ENCODE data around the gene SPPL3. TPM values are rescaled to one million over a fixed set of nuclear protein-coding genes. Genes with fewer than 3 reads are reported as not detected.

Gene SPPL3
- total RNA-seq, 4 donors from 2014 or later = 5.4 to 82.7 (median 23.2) TPM

DNA sequence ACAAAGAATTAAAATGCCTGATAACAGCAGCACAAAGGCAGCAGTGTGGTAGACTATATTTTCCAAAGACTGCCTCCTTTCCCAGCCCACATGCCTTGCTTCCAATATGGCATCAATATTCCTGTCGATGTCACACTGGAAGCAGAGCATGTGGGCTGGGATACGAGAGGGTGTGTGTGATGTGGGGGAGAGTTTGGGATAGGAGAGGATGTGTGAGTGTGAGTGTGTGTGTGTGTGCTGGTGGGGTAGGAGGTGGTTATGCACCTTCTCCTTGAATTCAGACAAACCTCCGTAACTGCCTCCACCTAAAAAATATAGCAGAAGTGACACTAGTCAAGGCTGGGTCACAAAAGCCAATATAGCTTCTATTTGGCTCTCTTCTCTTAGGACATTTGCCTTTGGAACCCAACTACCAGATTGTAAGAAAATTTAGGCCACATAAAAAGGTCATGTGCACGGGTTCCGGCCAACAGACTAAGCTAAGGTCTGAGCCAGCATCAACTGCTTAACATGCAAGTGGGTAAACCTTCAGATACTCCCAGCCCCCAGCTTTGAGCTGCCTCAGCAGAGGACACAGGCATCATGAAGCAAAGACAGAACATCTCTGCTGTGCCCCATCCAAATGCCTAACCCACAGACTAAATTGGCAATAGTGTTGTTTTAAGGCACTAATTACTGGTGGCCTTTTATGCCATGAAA is 29.5 kb downstream of the SPPL3 start:
- no peak for DNase-seq
- Histone ChIP-seq H3K27ac (no peak overlapping the region), H3K36me3 (no peaks in the 10 kb centered on the region), H3K4me3 (no peak overlapping the region), H3K27me3 (no peaks in the 10 kb centered on the region), H3K4me1 (no peaks in the 10 kb centered on the region), H3K9me3 (no peaks in the 10 kb centered on the region)
- TF ChIP-seq POLR2A (IDR thresholded peaks at IDR 0.05) = no peak
- TF ChIP-seq, protein P1, sequence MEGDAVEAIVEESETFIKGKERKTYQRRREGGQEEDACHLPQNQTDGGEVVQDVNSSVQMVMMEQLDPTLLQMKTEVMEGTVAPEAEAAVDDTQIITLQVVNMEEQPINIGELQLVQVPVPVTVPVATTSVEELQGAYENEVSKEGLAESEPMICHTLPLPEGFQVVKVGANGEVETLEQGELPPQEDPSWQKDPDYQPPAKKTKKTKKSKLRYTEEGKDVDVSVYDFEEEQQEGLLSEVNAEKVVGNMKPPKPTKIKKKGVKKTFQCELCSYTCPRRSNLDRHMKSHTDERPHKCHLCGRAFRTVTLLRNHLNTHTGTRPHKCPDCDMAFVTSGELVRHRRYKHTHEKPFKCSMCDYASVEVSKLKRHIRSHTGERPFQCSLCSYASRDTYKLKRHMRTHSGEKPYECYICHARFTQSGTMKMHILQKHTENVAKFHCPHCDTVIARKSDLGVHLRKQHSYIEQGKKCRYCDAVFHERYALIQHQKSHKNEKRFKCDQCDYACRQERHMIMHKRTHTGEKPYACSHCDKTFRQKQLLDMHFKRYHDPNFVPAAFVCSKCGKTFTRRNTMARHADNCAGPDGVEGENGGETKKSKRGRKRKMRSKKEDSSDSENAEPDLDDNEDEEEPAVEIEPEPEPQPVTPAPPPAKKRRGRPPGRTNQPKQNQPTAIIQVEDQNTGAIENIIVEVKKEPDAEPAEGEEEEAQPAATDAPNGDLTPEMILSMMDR (IDR thresholded peaks at IDR 0.05) = no peak
- intact Hi-C loops (cut with DNase I; ENCODE audit: low total_unique reads) = no loop called here

DNA sequence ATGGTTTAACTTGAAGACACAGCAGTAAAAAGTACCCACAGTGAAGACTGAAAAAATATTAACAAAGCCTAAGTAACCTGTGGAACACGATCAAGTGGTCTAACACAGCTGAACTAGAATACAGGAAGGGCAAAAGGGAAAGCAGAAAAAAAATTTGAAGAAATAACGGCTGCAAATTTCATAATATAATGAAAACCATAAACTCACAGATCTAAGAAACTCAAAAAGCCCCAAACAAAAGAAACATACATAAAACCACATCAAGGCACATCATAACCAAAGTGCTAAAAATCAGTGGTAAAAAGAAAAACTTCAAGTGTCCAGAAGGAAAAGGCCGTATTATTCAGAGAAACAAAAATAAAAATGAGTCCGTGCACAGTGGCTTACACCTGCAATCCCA is 30.9 kb downstream of the SPPL3 start:
- H3K4me3 ChIP-seq = no peak overlapping the region
- no peaks in the 10 kb centered on the region for H3K27me3 ChIP-seq
- H3K27ac ChIP-seq = no peak overlapping the region
- TF ChIP-seq, protein P1 (IDR thresholded peaks at IDR 0.05) = no peak
- H3K9me3 ChIP-seq = no peaks in the 10 kb centered on the region
- no peaks in the 10 kb centered on the region for H3K36me3 ChIP-seq
- intact Hi-C loops (cut with DNase I; ENCODE audit: low total_unique reads) = no loop called here
- no peaks in the 10 kb centered on the region for H3K4me1 ChIP-seq
- DNase-seq = no peak

DNA sequence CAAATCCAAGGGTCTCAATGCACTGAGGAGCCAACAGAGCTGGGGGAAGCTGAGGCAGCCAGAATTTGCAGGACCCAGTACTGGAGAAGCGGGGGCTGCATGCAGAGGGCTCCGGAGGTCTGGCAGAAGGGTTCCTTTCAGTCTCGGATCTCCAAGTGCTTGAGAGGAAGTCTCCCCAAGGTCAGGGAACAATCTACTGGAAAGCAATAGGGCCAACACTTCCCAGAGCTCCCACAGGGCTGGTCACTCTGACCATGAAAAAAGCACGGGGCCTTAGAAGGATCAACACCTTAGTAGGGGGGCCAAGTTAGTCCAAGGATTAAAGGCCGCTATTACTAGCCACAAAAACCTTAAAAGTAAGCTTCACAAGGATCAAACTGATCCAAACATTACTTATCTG is 31.7 kb downstream of the SPPL3 start:
- Histone ChIP-seq H3K4me1 (no peaks in the 10 kb centered on the region), H3K36me3 (no peaks in the 10 kb centered on the region), H3K9me3 (no peaks in the 10 kb centered on the region), H3K4me3 (no peak overlapping the region), H3K27ac (no peak overlapping the region), H3K27me3 (no peaks in the 10 kb centered on the region)
- TF ChIP-seq POLR2A (IDR thresholded peaks at IDR 0.05) = no peak
- TF ChIP-seq, protein P1 (IDR thresholded peaks at IDR 0.05) = no peak
- no peak for DNase-seq
- intact Hi-C loops (cut with DNase I; ENCODE audit: low total_unique reads) = no loop called here

DNA sequence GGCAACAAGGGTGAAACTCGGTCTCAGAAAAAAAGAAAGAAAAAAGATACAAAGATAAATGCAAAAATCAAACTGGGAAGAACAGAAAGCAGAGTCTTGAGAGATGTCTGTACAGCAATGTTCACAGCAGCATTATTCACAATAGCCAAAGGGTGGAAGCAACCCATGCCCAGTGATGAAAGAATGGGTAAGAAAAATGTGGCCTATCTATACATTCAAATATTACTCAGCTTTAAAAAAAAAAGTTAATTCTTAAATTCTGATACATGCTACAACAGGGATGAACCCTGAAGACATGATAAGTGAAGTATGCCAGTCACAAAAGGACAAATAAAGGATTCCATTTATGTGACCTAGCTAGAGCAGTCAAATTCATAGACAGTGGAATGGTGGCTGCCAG is 33.7 kb downstream of the SPPL3 start:
- no peaks in the 10 kb centered on the region for H3K36me3 ChIP-seq
- H3K9me3 ChIP-seq = no peaks in the 10 kb centered on the region
- no peaks in the 10 kb centered on the region for H3K27me3 ChIP-seq
- peaks cover 0 to 4% of the 10 kb centered on the region in 2 donors for H3K4me1 ChIP-seq
- no peak for TF ChIP-seq POLR2A (IDR thresholded peaks at IDR 0.05)
- TF ChIP-seq, protein P1 (IDR thresholded peaks at IDR 0.05) = no peak
- DNase-seq = no peak
- H3K4me3 ChIP-seq = no peak overlapping the region
- no peak overlapping the region for H3K27ac ChIP-seq
- intact Hi-C loops (cut with DNase I; ENCODE audit: low total_unique reads) = no loop called here

DNA sequence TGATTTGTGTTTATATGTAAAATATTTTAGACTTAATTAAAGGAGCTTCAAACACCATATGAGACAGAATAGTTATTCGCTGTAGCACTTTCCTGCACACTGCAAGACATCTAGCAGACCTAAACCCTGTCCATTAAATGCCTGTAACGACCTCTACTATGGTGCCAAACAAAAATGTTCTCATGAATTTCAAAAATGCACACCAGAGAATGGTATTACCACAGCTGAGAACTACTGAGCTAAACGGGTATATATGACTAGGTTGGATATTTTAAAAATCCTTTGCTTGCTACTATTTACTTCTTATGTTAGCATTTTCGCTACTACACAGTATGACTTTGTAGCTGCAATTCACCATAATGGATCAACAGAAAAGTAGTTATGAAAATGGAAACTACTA is 34.8 kb downstream of the SPPL3 start:
- intact Hi-C loops (cut with DNase I; ENCODE audit: low total_unique reads) = no loop called here
- TF ChIP-seq, protein P1 (IDR thresholded peaks at IDR 0.05) = no peak
- TF ChIP-seq POLR2A (IDR thresholded peaks at IDR 0.05) = no peak
- Histone ChIP-seq H3K4me1 (peaks cover 0 to 4% of the 10 kb centered on the region in 2 donors), H3K36me3 (no peaks in the 10 kb centered on the region), H3K27ac (no peak overlapping the region), H3K27me3 (no peaks in the 10 kb centered on the region), H3K9me3 (no peaks in the 10 kb centered on the region), H3K4me3 (no peak overlapping the region)
- no peak for DNase-seq
